GM04504 (cell line): ENCODE results near the gene GAL3ST3.
"Not testable (repeated sequence)": the region's sequence is repeated elsewhere in the genome, so short reads cannot be mapped to it uniquely, and the experiment has no call there.

Source experiments
- DNase-seq: peaks from one replicate; pipeline ENCODE4 v3.0.0-alpha.2; 2012; ENCODE audit warnings: low read depth

Gene GAL3ST3

DNA sequence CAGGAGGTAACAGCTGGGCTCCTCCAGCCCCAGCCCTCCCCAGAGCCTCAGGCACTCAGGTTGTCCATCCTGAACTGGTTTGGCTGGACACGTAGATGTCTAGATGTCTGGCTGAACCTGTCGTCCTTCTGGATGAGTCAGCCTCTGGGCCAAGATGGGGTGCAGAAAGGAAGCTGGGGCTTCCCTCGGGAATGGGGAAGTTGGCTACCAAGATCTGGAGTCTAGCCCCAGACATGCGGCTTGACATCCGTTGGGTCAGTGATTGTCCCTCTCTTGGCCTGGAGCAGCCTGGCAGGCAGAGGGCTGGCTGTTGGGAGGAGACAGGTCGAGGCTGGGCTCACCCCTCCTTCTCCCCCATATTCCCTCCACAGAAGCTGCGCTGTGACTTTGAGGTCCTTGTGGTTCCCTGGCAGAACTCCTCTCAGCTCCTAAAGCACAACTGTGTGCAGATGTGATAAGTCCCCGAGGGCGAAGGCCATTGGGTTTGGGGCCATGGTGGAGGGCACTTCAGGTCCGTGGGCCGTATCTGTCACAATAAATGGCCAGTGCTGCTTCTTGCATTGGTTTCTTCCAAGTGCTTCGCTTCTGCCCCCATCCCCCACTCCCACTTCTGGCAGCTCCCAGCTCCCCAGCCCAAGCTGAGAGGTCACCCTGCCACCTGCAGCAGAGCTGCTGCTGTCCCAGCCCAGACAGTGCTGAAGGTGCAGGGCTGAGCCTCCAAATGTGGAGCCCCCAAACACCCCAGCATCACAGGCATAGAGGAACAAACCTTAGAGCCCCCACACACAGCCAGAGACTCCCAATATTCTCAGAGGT lies 35.8 kb downstream of the GAL3ST3 start:
- no peak for DNase-seq

DNA sequence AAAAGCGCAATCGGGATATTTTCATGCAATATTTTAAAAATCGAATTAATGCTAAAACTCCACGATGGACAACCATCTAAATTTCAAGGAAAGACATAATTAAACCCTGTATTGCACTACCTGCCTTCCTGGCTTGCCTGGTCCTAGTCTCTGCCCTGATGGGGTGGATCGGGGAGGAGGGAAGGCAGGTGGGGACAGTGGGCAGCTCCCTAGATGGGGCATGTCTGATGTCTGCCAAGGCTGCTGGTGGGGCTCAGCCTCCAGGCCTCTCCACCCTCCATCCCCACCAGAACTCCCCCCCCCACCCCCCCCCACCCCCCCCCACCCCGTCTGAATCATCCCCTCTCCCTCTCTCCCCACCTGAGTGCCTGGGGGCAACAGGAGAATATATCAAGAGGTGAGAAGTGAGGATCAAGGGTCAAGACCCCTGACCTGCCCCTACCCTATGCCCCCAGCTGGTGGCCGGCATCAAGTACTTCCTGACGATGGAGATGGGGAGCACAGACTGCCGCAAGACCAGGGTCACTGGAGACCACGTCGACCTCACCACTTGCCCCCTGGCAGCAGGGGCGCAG lies 36.5 kb downstream of the GAL3ST3 start:
- DNase-seq = no peak

DNA sequence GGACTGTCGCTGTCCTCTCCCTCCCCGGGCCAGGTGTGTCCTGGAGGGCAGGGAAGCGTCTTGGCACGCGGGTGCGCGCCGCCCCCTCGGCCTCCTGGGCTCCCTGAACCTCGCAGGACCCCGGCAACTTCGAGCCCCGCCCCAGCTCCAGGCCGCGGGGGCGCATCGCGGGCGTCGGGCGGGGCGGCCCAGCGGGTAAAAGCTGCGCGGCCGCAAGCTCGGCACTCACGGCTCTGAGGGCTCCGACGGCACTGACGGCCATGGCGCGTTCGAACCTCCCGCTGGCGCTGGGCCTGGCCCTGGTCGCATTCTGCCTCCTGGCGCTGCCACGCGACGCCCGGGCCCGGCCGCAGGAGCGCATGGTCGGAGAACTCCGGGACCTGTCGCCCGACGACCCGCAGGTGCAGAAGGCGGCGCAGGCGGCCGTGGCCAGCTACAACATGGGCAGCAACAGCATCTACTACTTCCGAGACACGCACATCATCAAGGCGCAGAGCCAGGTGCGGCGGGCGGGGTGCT lies 37.1 kb downstream of the GAL3ST3 start, which contains the start of gene CST6:
TSS of gene CST6 (plus strand) at position 224 of the 519 bp plus-strand sequence. CDS start at position 261, 37 bp downstream.
- DNase-seq = no peak

DNA sequence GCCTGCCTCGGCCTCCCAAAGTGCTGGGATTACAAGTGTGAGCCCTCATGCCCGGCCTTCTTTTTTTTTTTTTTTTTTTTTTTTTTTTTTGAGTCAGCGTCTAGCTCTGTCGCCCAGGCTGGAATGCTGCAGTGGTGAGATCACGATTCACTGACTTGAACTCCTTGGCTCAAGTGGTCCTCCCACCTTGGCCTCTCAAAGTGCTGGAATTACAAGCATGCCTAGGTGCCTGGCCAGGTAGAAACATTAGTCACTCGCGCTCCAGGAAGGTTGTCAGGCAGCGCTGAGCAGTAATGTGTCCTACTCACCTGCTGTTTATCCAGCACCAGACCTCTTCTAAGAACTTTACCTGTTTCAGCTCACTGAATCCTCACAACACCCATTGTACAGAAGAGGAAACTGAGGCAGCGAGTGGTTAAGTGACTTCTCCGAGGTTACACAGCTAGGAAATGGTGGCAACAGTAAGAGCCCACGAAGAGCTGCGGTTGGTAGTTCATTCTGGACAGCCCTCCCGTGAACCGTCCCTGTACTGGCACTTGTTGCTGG lies 37.6 kb downstream of the GAL3ST3 start:
- DNase-seq = peak; percentile 46

DNA sequence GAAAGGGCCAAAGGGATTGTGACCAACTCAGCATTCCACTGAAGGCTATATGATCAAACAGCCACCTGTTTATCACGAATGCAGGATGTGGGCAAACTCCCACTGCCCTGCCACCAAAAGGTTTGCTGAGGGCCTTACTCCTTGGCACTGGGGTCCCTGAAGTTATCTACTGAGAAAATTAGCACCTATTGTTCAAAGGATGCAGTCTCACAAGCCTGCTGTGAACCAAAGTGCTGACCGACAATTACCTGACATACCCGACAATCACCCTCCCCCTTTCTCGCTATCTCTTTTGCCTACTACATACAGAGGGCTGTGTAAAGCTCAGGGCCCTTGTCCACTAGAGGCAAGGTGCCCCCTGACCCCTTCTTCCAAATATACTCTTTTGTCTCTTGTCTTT lies 38.9 kb downstream of the GAL3ST3 start:
- DNase-seq = not testable (repeated sequence)

DNA sequence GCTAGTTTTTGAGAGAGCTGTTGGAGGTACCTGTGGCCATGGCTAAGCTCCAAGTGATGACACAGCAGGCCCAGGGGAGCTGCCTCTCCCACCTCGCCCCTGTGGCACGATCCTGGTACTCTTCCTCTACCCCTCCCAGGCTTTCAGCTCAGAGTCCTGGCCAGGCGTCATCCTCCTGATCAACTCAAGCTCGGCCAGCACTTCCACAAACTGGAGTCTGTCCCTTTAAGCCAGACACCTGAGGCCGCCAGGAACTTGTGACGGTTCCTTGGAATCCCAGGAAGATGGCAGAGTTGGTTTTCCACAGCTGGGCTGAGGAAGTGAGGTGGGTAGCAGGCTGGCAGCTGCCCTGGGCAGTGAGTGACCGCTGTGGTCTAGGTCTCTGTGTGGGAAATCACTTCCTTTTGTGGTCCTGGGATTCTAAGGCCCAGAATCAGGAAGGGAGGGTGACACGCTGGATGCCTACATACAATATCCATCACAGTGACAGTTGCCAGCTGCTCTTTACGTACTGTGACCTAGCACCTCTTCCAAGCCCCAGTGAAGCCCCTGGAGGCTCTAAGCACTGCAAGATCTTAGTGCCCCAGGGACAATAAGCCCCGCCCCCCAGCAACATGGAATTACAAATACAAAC lies 40.4 kb downstream of the GAL3ST3 start:
- no peak for DNase-seq

DNA sequence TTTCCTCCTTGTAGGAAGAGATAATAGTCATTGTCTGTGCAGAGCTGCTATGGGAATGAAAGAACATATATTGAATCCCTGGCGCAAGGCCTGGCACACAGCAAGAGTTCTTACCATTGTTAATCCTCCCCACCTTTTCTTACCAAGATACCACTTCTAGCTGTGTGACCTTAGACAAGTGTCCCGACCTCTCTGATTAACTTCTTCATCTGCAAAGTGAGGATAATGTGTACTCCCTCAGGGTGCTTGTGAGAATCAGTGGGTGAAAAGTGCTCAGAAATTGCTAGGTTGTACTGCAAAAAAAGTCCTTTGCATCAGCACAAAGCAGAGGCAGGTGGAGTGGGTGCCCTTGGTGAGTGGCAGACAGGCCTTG lies 40.9 kb downstream of the GAL3ST3 start:
- no peak for DNase-seq

DNA sequence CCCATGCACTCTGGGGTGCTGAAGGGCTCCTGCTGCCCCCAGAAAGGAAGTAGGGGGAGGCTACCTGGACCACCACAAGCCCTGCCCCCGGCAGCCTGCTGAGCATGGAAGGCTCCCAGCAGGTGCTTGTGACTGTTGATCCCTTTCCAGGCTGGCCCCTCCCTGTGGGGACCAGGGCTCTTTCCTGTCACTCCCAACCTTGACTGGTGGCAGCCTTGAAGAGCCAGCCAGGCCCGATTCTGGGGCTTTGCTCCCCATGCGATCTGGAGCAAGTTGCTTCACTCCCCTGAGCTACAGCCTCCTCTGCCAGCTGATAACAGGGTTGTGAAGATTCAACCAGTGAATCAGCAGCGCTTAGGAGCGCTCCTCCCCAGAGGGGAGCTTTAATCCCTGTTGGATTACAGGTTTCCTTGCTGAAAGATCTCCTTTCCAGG lies 41.7 kb downstream of the GAL3ST3 start:
- no peak for DNase-seq

DNA sequence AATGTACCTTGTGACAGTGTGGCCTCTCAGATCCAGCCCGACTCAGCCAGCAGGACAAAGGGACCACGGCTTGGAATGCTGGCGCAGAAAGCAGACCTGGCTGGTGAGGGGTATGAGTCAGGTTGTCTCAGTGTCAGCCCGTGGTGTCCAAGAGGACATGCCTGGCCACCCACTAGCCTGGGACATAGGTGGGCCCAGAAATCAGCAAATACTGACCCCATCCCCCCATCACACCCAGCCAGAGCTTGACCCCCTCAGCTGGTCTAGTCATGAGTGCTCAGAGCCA lies 42.1 kb downstream of the GAL3ST3 start:
- DNase-seq = no peak

DNA sequence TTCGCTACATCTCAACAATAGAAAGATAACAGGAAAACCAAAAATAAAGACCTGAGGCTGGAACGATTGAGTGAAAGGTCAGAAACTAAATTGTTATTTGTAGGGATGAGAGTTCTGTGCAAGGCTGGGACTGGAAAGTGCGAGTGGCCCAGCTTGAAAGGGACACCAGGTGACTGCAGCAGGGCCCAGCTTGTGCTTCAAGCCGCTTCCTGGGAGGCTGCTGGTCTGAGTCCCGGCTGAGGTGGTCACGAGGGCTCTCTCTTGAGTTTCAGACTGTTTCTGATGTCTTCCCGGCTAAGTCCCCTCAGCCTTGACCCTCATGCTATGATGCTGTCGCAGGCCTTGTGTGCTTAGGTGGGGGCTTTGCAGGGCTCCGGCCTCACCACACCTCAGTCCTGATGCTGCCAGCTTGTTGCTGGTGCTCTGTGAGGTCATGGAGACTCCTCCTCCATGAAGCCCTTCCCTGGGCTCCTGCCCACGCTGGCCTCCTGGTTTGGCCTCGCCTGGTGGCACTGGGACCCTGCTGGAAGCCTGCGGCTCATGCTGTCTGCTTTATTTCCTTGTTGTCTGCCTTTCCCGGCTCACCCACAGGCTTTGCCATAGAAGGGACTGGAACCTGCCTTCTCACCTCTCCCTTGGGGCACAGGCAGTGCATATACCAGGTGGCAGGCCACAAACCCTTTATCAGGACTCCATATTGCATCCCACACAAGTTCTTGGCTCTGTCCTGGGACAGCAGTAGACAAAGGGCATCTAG lies 42.6 kb downstream of the GAL3ST3 start:
- no peak for DNase-seq

DNA sequence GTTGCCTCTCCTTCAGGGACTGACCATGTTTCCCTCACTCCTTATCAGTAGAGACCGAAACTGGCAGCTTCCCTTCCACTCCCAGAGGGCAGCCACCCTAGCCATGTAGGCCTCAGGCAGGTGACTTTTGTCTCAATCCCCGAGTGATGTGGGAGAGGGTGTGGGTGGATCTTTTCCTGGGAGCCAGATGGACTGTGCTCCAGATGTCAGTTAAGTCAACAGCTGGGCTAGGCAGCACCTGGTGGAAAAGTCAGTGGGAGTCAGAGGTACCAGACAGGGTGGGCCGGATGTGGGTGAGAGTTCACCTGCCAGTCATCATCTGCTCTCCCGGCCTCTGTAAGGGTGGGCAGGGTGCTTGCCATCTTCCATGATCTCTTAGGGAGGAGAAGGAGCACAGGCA lies 44.8 kb downstream of the GAL3ST3 start:
- DNase-seq = no peak

DNA sequence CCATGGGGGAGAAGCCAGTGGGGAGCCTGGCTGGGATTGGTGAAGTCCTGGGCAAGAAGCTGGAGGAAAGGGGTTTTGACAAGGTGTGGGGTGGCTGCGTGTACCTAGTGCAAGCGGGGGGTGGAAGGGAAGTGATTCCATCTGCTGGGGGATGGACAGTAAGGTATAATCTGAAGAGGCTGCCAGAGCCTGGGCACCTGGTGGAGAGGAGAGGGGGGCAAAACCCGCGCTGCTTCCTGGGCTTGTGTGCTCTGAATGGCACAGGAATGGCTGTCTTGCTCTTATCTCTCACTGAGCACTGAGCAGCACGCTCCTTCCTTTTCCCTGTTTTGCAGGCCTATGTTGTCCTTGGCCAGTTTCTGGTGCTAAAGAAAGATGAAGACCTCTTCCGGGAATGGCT lies 45.7 kb downstream of the GAL3ST3 start:
- no peak for DNase-seq

DNA sequence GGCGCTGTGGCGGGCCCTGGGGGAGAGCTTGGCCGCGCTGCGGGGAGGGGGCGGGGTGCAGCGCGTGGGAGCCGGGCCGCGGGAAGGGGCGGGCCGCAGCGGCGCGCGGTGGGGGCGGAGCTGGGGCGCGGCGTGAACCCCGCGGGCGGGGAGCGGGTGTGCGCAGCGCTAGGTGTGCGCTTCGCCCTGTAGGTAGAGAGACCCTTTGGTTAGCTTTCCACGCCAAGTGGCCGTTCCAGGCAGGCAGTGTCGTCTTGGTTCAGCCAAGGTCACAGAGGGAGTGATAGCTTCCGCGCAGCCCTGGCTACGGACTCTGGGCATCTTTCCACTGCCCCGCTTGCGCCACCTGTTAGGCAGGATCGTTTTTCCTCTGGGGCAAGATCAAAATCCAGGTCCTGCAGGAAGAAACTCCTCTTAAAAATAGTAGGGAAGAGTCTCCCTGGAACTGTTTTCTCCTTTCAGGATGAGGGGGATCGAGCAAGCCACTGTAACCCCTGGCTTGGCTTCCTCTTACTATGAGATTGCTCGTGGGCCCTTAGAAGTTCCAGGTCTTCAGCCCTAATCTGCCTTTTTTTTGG lies 46.2 kb downstream of the GAL3ST3 start:
- DNase-seq = peak; percentile 21

DNA sequence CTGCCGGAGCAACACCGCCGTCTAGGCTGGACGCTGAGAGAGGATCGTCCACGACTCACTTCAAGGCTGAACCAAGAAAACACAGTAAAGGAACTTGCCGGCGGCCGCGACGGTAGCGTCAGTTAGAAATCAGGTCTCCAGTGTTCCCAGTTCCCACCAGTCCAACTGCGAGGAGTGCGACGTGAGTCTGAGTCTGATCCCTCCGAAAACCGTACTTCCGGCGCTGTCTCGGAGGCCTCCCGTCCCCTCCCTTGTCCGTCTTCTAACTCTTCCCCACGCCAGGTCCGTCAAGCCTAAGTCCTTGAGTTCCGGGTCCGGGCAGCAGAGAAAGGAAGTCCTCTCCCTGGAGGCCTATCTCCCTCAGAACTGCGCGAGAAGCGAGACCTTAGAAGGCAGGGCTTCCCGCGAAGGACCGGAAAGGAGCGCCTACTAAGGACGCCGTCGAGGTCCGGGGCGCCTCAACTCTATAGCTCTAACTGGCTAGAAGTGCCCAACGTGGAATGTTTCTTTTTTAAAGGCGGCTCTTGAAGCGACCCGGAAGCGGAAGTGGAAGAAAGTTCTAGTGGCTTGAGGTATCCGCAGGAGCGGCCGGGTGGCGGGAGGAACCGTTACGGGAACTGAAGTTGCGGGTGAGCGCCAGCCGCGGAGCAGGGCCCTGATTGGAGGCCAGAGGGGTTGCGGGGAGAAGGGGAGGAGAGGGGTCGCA lies 46.9 kb downstream of the GAL3ST3 start, which contains the start of the genes BANF1 and EIF1AD:
TSS of gene BANF1 (plus strand) at position 562 of the 706 bp plus-strand sequence. CDS start 748 bp downstream, outside the sequence.
TSS of gene EIF1AD (minus strand) at position 216 of the 706 bp plus-strand sequence. CDS start 1,768 bp downstream, outside the sequence.
- peak; percentile 97 for DNase-seq

DNA sequence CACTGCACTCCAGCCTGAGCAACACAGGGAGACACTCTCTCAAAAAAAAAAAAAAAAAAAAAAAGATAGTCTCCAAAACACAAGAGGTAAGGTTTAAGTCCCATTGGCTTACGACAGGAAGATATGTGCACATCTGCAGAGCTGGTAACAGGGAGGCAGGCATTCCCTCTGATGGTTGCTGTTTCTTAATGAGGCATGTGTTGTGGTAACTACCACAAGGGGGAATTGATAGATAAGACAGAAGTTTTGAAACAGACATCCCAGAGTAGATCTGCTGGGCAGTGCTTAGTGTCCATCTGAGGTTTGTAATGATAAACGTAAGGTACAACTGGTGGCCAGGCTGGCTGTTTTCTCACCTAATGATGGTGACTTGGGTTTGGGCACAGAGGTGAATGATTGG lies 51.7 kb downstream of the GAL3ST3 start:
- no peak for DNase-seq

DNA sequence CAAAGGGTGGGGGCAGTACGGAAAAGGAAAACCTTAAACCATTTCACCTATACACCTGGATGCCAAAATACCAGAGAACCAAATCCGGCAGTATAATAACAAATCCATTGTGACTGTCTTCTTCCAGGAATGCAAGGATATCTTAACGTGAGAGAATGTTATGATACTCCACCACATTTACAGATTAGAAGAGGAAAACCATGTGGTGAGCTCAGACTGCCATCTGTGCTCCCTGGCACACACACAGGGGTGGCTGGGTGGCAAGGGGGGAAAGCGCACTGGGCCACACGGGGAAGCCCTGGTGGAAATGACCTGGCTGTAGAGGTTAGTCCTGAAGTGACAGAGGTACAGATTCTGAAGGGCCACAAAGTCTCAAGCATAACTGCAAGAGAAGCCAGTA lies 56.9 kb downstream of the GAL3ST3 start:
- DNase-seq = no peak
